Measurements from ENCODE around the gene SRXN1. TPM values are rescaled to one million over a fixed set of nuclear protein-coding genes. Genes with fewer than 3 reads are reported as not detected.

The SRXN1 gene
- total and polyA plus RNA-seq, 9 of the 15 experiments (the other 6 are each of a cell fraction or from before 2014, with no cell fraction given) = 6.8 to 36.4 (median 21.6) TPM

DNA sequence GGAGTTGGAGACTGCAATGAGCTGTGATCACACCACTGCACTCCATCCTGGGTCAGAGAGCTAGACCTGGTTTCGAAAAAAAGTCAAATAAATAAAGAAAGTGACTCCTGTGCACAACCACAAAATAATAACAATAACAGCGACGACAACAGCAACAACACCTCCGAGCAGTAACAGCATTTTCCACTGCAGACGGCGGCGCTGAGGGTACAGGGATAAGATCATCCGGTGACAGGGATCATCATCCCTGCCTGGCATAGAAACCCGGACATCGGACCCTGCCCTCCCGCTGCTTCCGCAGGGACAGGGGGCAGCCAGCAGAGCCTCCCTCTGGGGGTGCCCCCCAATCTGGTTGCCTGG is 11.5 kb downstream of the SRXN1 start (continued):
- no peak for TF ChIP-seq SMARCB1 (IDR thresholded peaks at IDR 0.05; ENCODE audit: insufficient read length, low read depth)
- TF ChIP-seq SIN3A (IDR thresholded peaks at IDR 0.05; ENCODE audit: borderline replicate concordance in 2 of 2, control insufficient read depth in 1 of 2, low read depth in 2 of 2, low read length in 2 of 2) = no peak
- peak; percentile 41 to 74; a peak in 2 of 4 replicates for TF ChIP-seq FOXK2 (conservative IDR thresholded peaks at IDR 0.05 in 1 of 2, IDR thresholded peaks at IDR 0.05 in 1 of 2; ENCODE audit: low read depth in 2 of 2)

DNA sequence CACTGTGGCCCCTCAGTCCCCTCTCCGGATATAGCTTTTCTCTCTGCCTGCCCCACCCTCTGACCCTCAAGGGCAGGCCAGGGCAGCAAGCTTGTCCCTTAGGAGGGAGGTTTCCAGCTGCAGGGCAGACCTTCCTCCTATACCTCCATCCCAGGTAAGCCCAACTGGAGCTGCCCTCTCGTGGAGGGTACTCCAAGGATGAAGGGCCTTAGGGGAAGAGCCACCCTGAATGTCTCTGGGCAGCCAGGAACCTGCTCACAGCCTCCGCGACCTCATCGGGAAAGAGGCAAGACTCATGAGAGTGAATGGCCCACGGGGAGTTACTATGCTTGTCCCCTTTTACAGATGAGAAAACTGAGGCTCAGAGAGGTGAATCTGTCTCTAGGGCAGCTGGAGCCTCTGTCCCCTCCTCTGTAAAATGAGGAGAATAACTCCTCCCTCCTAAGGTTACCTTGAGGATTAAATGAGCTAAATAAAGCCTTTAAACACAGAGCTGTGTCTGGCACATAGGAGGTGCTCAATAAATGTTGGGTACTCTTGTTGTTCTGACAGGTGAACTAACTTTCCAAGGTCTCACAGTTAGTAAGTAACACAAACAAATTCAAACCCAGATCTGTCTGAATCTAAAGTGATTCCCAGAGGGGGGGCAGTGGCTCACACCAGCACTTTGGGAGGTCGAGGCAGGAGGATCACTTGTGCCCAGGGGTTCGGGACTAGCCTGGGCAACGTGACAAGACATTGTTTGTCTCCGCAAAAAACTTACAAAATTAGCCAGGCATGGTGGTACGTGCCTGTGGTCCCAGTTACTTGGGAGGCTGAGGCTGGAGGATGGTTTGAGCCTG is 12.1 kb downstream of the SRXN1 start:
- Histone ChIP-seq H2AFZ (ENCODE audit: low read depth, low read length) (no peak overlapping the region), H3K27me3 (ENCODE audit: control insufficient read depth in 2 of 2, insufficient read depth in 2 of 2, low read length in 2 of 2) (no peaks in the 10 kb centered on the region; a peak in 1 of 5 replicates), H3K9me1 (ENCODE audit: control insufficient read depth, insufficient read depth, low read length) (no peaks in the 10 kb centered on the region), H3K9ac (ENCODE audit: insufficient read depth in 1 of 2, low read depth in 2 of 2, low read length in 2 of 2) (no peak overlapping the region), H3K36me3 (ENCODE audit: control insufficient read depth, insufficient read depth, low read length) (0 out of 3 replicates have a peak, but pooled peaks cover 3% of the 10 kb centered on the region), H3K27ac (ENCODE audit: extremely low read depth, low read depth, low read length) (no peak overlapping the region), H3K4me2 (ENCODE audit: insufficient read depth, low read length) (no peak overlapping the region), H3K4me3 (no peak overlapping the region), H3K79me2 (ENCODE audit: control insufficient read depth, insufficient read depth, low read length) (no peaks in the 10 kb centered on the region), H3K9me3 (replicated peaks; ENCODE audit: control insufficient read depth, insufficient read depth, low read depth, low read length) (no peaks in the 10 kb centered on the region), H4K20me1 (replicated peaks; ENCODE audit: control insufficient read depth, insufficient read depth, low read length) (peaks cover 3% of the 10 kb centered on the region; the same call in 1 of the 2 replicates), H3K4me1 (replicated peaks in 1 of 2; ENCODE audit: control insufficient read depth in 2 of 2, insufficient read depth in 2 of 2, low read length in 2 of 2) (peaks cover 18% of the 10 kb centered on the region in 2 experiments; a peak in 4 of 5 replicates)
- intact Hi-C loops (cut with micrococcal nuclease) (loop anchor here (10.0 kb wide), 1 partner anchor 286 kb away; no protein-coding TSS in a partner anchor), in situ Hi-C loops (cut with MboI) (no loop called here)
- no peak for DNase-seq (ENCODE audit: extremely low read depth in 1 of 4, low spot score in 3 of 4)
- no peak for FAIRE-seq
- ChIA-PET CTCF (ENCODE audit: low intra/inter-chr PET ratio) (no interaction called here), POLR2A (interaction anchor here (0.6 to 1.0 kb wide), 2 partner anchors 11 to 90 kb away, joined by 4 read pairs; no protein-coding TSS in a partner anchor)
- WGBS (ENCODE audit: insufficient coverage, low coverage, missing lambda C conversion rate) = 13% methylated on average over 11 of the region's 11 CpGs
- ATAC-seq = no peak
- BruUV-seq (replicated peaks) = no TSS peak
- TF ChIP-seq CAMTA2 (CRISPR knock-in tag; conservative IDR thresholded peaks at IDR 0.05) (no peak), TAL1 (IDR thresholded peaks at IDR 0.05) (no peak), CREB1 (IDR thresholded peaks at IDR 0.05) (no peak), CREB1 (CRISPR knock-in tag; IDR thresholded peaks at IDR 0.05) (no peak), RBM25 (IDR thresholded peaks at IDR 0.05; ENCODE audit: low read depth, low read length, severe bottlenecking) (peak; percentile 85)
- TF ChIP-seq, protein P1, sequence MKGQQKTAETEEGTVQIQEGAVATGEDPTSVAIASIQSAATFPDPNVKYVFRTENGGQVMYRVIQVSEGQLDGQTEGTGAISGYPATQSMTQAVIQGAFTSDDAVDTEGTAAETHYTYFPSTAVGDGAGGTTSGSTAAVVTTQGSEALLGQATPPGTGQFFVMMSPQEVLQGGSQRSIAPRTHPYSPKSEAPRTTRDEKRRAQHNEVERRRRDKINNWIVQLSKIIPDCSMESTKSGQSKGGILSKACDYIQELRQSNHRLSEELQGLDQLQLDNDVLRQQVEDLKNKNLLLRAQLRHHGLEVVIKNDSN (CRISPR knock-in tag; IDR thresholded peaks at IDR 0.05) = no peak
- TF ChIP-seq, protein P2, sequence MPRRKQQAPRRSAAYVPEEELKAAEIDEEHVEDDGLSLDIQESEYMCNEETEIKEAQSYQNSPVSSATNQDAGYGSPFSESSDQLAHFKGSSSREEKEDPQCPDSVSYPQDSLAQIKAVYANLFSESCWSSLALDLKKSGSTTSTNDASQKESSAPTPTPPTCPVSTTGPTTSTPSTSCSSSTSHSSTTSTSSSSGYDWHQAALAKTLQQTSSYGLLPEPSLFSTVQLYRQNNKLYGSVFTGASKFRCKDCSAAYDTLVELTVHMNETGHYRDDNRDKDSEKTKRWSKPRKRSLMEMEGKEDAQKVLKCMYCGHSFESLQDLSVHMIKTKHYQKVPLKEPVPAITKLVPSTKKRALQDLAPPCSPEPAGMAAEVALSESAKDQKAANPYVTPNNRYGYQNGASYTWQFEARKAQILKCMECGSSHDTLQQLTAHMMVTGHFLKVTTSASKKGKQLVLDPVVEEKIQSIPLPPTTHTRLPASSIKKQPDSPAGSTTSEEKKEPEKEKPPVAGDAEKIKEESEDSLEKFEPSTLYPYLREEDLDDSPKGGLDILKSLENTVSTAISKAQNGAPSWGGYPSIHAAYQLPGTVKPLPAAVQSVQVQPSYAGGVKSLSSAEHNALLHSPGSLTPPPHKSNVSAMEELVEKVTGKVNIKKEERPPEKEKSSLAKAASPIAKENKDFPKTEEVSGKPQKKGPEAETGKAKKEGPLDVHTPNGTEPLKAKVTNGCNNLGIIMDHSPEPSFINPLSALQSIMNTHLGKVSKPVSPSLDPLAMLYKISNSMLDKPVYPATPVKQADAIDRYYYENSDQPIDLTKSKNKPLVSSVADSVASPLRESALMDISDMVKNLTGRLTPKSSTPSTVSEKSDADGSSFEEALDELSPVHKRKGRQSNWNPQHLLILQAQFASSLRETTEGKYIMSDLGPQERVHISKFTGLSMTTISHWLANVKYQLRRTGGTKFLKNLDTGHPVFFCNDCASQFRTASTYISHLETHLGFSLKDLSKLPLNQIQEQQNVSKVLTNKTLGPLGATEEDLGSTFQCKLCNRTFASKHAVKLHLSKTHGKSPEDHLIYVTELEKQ (CRISPR knock-in tag; IDR thresholded peaks at IDR 0.05) = no peak
- TF ChIP-seq, protein P3, sequence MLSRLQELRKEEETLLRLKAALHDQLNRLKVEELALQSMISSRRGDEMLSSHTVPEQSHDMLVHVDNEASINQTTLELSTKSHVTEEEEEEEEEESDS (CRISPR knock-in tag; IDR thresholded peaks at IDR 0.05) = no peak

All from K562 (cell line).